Tibial artery (tissue), 4 donors: ENCODE measurements around the gene PIK3R1.

Experiments used
- DNase-seq, 2 donors: peaks; one replicate each; pipeline ENCODE4 v3.0.0-alpha.2; 2019
- H3K27ac ChIP-seq, 2 donors: fragments of 200-600 bp; sonication (generic) in 1 of 2; 1 replicate in 1 of 2; 2 replicates in 1 of 2; pipeline ENCODE4 v1.5.1; 2018 to 2019; ENCODE audit warnings: mild to moderate bottlenecking in 1 of 2
- H3K27me3 ChIP-seq, 2 donors: fragments of 200-600 bp; sonication (generic) in 1 of 2; one replicate each; pipeline versions ENCODE4 v1.5.1 to v1.6.0; 2016 to 2019
- H3K36me3 ChIP-seq, 3 donors: fragments of 200-600 bp; sonication (generic) in 2 of 3; one replicate each; pipeline ENCODE4 v1.5.1; 2016 to 2019; ENCODE audit warnings: mild to moderate bottlenecking in 2 of 3
- H3K4me1 ChIP-seq, 4 donors: fragments of 200-600 bp; sonication (generic) in 2 of 4; 1 replicate in 3 of 4; 2 replicates in 1 of 4; pipeline ENCODE4 v1.5.1; 2016 to 2019
- H3K4me3 ChIP-seq, 2 donors: fragments of 200-600 bp; sonication (generic) in 1 of 2; 1 replicate in 1 of 2; 2 replicates in 1 of 2; pipeline ENCODE4 v1.5.1; 2018 to 2019; ENCODE audit warnings: mild to moderate bottlenecking in 2 of 2
- H3K9me3 ChIP-seq, 3 donors: fragments of 200-600 bp; sonication (generic) in 1 of 3; one replicate each; pipeline ENCODE4 v1.5.1; 2016 to 2019
- intact Hi-C: fragments of 100-400 bp; cut with DNase I; formaldehyde crosslinking; loops from one replicate; pipeline ENCODE4 v1.15.0; 2023; ENCODE audit warnings: low total_unique reads
- TF ChIP-seq, protein P1 (sequence below), 2 experiments: fragments of 200-600 bp in 1 of 2; fragments of 450-650 bp in 1 of 2; IDR thresholded peaks; one replicate each; pipeline ENCODE4 v1.5.1; 2017 to 2019; ENCODE audit warnings: antibody characterized with exemption in 2 of 2, mild to moderate bottlenecking in 1 of 2, moderate library complexity in 1 of 2

PIK3R1 gene

DNA sequence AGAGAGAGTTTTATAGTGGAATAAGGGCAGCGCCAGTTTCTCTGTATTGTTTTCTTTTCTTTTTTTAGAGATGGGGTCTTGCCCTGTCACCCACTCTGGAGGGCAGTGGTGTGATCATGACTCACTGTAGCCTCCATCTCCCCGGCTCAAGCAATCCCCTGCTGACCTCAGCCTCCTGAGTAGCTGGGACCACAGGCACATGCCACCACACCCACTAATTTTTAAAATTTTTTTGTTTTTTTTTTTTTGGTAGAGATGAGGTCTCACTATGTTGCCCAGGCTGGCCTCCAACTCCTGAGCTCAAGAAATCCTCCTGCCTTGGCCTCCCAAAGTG lies 119.0 kb downstream of the PIK3R1 start:
- intact Hi-C loops, result no loop called here

DNA sequence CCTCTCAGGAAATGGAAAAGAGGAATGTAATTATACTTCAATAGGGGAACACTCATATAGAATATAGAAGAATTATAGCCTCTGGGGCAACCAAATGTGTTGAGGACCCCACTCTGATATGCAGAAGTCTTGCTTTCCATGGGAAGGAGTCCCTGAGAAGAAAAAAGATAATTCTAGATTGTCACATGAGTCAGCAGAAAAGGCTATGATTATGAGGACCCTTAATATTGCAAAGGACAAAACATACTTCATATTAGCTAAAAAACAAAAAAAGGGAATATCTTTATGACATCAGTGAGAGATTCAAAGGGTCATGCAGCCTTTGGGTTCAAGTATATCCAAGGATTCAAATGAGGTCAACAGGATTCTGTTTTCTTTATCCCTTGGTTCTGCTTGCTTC lies 119.5 kb downstream of the PIK3R1 start:
- no peak for DNase-seq
- Histone ChIP-seq H3K9me3 (no peaks in the 10 kb centered on the region), H3K36me3 (no peaks in the 10 kb centered on the region), H3K4me3 (no peak overlapping the region), H3K27me3 (no peaks in the 10 kb centered on the region), H3K27ac (no peak overlapping the region), H3K4me1 (no peaks in the 10 kb centered on the region)
- TF ChIP-seq, protein P1, sequence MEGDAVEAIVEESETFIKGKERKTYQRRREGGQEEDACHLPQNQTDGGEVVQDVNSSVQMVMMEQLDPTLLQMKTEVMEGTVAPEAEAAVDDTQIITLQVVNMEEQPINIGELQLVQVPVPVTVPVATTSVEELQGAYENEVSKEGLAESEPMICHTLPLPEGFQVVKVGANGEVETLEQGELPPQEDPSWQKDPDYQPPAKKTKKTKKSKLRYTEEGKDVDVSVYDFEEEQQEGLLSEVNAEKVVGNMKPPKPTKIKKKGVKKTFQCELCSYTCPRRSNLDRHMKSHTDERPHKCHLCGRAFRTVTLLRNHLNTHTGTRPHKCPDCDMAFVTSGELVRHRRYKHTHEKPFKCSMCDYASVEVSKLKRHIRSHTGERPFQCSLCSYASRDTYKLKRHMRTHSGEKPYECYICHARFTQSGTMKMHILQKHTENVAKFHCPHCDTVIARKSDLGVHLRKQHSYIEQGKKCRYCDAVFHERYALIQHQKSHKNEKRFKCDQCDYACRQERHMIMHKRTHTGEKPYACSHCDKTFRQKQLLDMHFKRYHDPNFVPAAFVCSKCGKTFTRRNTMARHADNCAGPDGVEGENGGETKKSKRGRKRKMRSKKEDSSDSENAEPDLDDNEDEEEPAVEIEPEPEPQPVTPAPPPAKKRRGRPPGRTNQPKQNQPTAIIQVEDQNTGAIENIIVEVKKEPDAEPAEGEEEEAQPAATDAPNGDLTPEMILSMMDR (IDR thresholded peaks at IDR 0.05), result no peak
- intact Hi-C loops, result no loop called here

More for the DNA sequence above, 119.0 kb downstream of the PIK3R1 start:
- Histone ChIP-seq H3K36me3 (no peaks in the 10 kb centered on the region), H3K9me3 (no peaks in the 10 kb centered on the region), H3K4me3 (no peak overlapping the region), H3K27me3 (no peaks in the 10 kb centered on the region), H3K27ac (no peak overlapping the region), H3K4me1 (no peaks in the 10 kb centered on the region)
- TF ChIP-seq, protein P1 (IDR thresholded peaks at IDR 0.05), result no peak
- DNase-seq, result no peak

DNA sequence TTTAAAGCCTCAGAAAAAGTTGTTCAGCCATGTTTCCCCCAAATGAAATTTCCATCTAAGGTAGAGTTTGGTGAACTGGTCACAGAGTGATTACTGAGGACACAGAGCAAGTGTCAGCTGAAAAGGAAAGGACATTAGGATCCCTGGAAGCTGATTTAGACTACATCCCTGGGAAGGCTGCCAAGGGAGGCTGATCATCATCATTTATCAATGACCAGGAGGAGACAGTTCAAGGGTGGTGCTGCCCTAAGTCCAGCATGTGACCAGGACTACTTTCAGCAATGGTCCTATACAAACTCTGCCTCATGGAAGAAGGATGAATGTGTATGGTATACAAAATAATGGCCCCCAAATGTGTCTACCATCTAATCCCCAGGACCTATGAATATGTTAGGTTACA lies 120.6 kb downstream of the PIK3R1 start:
- TF ChIP-seq, protein P1 (IDR thresholded peaks at IDR 0.05), result no peak
- Histone ChIP-seq H3K9me3 (no peaks in the 10 kb centered on the region), H3K27ac (no peak overlapping the region), H3K4me1 (no peaks in the 10 kb centered on the region), H3K4me3 (no peak overlapping the region), H3K36me3 (no peaks in the 10 kb centered on the region), H3K27me3 (no peaks in the 10 kb centered on the region)
- intact Hi-C loops, result no loop called here
- DNase-seq, result no peak

DNA sequence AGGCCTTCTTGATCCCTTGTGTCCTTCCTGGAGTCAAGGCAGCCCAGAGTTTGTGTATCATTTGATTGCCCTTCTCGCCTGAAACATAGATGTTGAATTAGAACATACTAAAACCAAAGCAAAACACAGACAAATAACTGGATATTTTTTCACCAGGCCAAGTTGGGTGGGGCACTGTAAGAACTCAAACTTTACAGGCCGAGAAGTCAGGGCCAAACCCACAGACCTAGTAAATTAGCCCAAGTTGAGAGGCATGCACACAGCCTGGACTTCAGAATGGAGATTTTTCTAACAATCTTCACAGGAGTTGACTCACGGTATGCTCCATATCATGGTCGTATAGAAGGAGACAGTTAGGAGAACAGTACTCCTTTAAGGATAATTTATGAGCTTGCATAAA lies 121.7 kb downstream of the PIK3R1 start:
- TF ChIP-seq, protein P1 (IDR thresholded peaks at IDR 0.05), result no peak
- no peaks in the 10 kb centered on the region for H3K36me3 ChIP-seq
- no peak overlapping the region for H3K4me3 ChIP-seq
- no peaks in the 10 kb centered on the region for H3K27me3 ChIP-seq
- intact Hi-C loops, result no loop called here
- H3K9me3 ChIP-seq, result no peaks in the 10 kb centered on the region
- DNase-seq, result no peak
- no peak overlapping the region for H3K27ac ChIP-seq
- H3K4me1 ChIP-seq, result peaks cover 0 to under 1% (median 0%) of the 10 kb centered on the region in 4 donors

DNA sequence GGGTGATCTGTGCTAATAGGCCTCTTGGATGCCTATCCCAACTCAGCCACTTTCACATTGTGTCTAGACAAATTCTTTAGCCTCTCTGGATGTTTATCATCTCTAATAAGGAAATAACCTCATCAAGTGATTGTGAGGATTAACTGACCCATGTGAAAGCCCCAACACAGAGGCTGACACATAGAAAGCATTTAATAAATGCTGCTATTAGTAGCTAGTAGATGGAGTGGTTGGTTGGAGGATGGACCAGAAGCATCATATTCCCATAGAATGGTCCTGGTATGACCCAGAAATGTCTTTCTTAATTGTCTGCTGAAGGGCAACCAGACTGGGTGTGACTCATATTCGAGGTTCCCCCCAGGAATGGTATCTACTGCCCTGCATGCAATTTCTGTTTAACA lies 124.4 kb downstream of the PIK3R1 start:
- Histone ChIP-seq H3K4me1 (peaks cover 0 to 25% (median 15%) of the 10 kb centered on the region in 4 donors), H3K9me3 (no peaks in the 10 kb centered on the region), H3K27ac (no peak overlapping the region), H3K4me3 (no peak overlapping the region), H3K36me3 (no peaks in the 10 kb centered on the region), H3K27me3 (no peaks in the 10 kb centered on the region)
- TF ChIP-seq, protein P1 (IDR thresholded peaks at IDR 0.05), result no peak
- intact Hi-C loops, result no loop called here
- no peak for DNase-seq

DNA sequence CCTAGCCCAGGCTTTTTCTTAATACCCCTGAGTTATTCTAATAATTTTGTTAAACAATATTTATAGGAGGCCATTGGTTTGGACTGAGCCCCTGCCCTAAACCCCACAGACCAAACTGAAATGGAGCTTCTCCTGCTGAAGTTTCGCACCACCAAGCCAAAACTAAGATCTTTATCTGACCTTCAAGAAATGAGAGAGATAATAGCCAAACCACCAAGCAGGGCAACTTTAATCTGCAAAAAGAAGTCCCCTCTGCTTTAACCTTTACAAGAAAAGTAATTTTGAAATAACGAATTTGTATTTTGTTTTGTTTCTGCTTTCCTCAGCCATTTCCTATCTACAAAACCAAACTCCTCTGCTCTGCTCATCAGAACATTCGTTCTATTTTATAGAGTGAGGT lies 125.5 kb downstream of the PIK3R1 start:
- H3K9me3 ChIP-seq, result no peaks in the 10 kb centered on the region
- DNase-seq, result no peak
- H3K27ac ChIP-seq, result no peak overlapping the region
- H3K36me3 ChIP-seq, result no peaks in the 10 kb centered on the region
- H3K4me1 ChIP-seq, result peaks cover 0 to 25% (median 15%) of the 10 kb centered on the region in 4 donors
- no peak overlapping the region for H3K4me3 ChIP-seq
- TF ChIP-seq, protein P1 (IDR thresholded peaks at IDR 0.05), result no peak
- H3K27me3 ChIP-seq, result no peaks in the 10 kb centered on the region
- intact Hi-C loops, result no loop called here
